ENCODE data around the gene PTPRT. TPM values are rescaled to one million over a fixed set of nuclear protein-coding genes. Genes with fewer than 3 reads are reported as not detected.

The PTPRT gene
- total and polyA plus RNA-seq, 2 of the 13 experiments (the other 11 are each of a cell fraction or from before 2014, with no cell fraction given), result under 0.01 to 0.09 TPM

- no peak for TF ChIP-seq PCBP2 (optimal IDR thresholded peaks at IDR 0.05; ENCODE audit: low read depth, low read length, poor library complexity, severe bottlenecking)
- no peak for TF ChIP-seq ZNF232 (CRISPR knock-in tag; IDR thresholded peaks at IDR 0.05; ENCODE audit: borderline replicate concordance)
Measured at GRCh38 chr20:43194137-43194536, 4.4 kb upstream of the PTPRT start (continued).

- no peaks in the 10 kb centered on the region; the same call in 1 of the 2 replicates for H4K20me1 ChIP-seq (ENCODE audit: insufficient read depth, low read length)
- WGBS (ENCODE audit: low lambda C conversion rate), result 2% methylated on average over 3 of the region's 3 CpGs
- CTCF ChIA-PET (ENCODE audit: low intra/inter-chr PET ratio, low total read pairs), result interaction anchor here (2.7 kb wide), 1 partner anchor 1237 kb away, joined by 11 read pairs; no protein-coding TSS in a partner anchor
- peaks cover 6 to 45% of the 10 kb centered on the region in 2 experiments; a peak in 3 of 5 replicates for H3K27me3 ChIP-seq (ENCODE audit: control insufficient read depth in 1 of 2, insufficient read depth in 2 of 2, low read length in 2 of 2)
- in situ Hi-C loops (cut with HindIII; ENCODE audit: extremely low pct_ligation_motif_present, low pct_unique_long_range_greater_than_20kb) (loop anchor here (5.0 to 10.0 kb wide), 3 partner anchors 989 to 1456 kb away; no protein-coding TSS in a partner anchor), intact Hi-C loops (cut with micrococcal nuclease; ENCODE audit: unreplicated experiment) (no loop called here)
- TF ChIP-seq TFE3 (CRISPR knock-in tag; IDR thresholded peaks at IDR 0.05) (no peak), CCAR2 (optimal IDR thresholded peaks at IDR 0.05; ENCODE audit: low read depth, low read length) (no peak), ZSCAN25 (CRISPR knock-in tag; IDR thresholded peaks at IDR 0.05) (no peak), TEAD3 (CRISPR knock-in tag; optimal IDR thresholded peaks at IDR 0.05; ENCODE audit: borderline replicate concordance) (no peak), ZNF484 (CRISPR knock-in tag; IDR thresholded peaks at IDR 0.05; ENCODE audit: borderline replicate concordance, low read depth) (no peak), JUN (CRISPR knock-in tag; IDR thresholded peaks at IDR 0.05) (no peak), HES4 (CRISPR knock-in tag; IDR thresholded peaks at IDR 0.05; ENCODE audit: borderline replicate concordance) (no peak), SRSF4 (IDR thresholded peaks at IDR 0.05; ENCODE audit: low read depth, low read length, poor library complexity, severe bottlenecking) (no peak), ZBTB40 (IDR thresholded peaks at IDR 0.05) (no peak), ZBTB40 (CRISPR knock-in tag; IDR thresholded peaks at IDR 0.05) (peak; percentile 73)
- no TSS peak for BruUV-seq (replicated peaks)
- no peaks in the 10 kb centered on the region for H3K4me1 ChIP-seq (ENCODE audit: insufficient read depth, low read length)
- POLR2A ChIA-PET, result no interaction called here
- no peaks in the 10 kb centered on the region for H3K9me3 ChIP-seq (ENCODE audit: low read length)
- no peaks in the 10 kb centered on the region for H3K79me2 ChIP-seq (ENCODE audit: insufficient read depth, low read length)
- H3K27ac ChIP-seq (ENCODE audit: extremely low read length, insufficient read depth, low read length), result no peak overlapping the region
- no peak for FAIRE-seq
- H3K9ac ChIP-seq (ENCODE audit: insufficient read depth, low read depth, low read length), result no peak overlapping the region
- no peaks in the 10 kb centered on the region for H3K36me3 ChIP-seq (replicated peaks in 1 of 2; ENCODE audit: control insufficient read depth in 1 of 2, insufficient read depth in 2 of 2, low read length in 2 of 2)
- no peak for DNase-seq (ENCODE audit: low spot score)
- no peak overlapping the region for H3K4me3 ChIP-seq (replicated peaks in 1 of 3; ENCODE audit: insufficient read depth in 1 of 3, low read depth in 2 of 3, low read length in 3 of 3)
- no peak overlapping the region for H3K4me2 ChIP-seq (ENCODE audit: low read depth, low read length)
- no peak for ATAC-seq
- no peak overlapping the region for H2AFZ ChIP-seq (ENCODE audit: low read length)
Measured at GRCh38 chr20:43193443-43193842, 3.7 kb upstream of the PTPRT start.
